Loucy (cell line): Measurements from ENCODE around the gene THADA.
"Not testable (repeated sequence)": the region's sequence is repeated elsewhere in the genome, so short reads cannot be mapped to it uniquely, and the experiment has no call there.

Experiments
- H2AFZ ChIP-seq: fragments of 200-600 bp; sonication (generic); 2 replicates; pipeline ENCODE4 v1.6.0; 2016; ENCODE audit warnings: antibody characterized with exemption, mild to moderate bottlenecking, low read length, moderate library complexity
- H3F3A ChIP-seq: fragments of 200-600 bp; 2 replicates; pipeline ENCODE4 v1.6.0; 2016; ENCODE audit warnings: antibody characterized with exemption, low read depth, mild to moderate bottlenecking
- H3K27me3 ChIP-seq: fragments of 200-600 bp; sonication (generic); 2 replicates; pipeline ENCODE4 v1.6.1; 2014; ENCODE audit warnings: low read length, mild to moderate bottlenecking; ENCODE audit not compliant: insufficient read depth, poor library complexity, severe bottlenecking
- H3K36me3 ChIP-seq: fragments of 200-600 bp; sonication (generic); 2 replicates; pipeline ENCODE4 v1.6.1; 2016; ENCODE audit warnings: low read length; ENCODE audit not compliant: insufficient read depth
- H3K4me1 ChIP-seq: fragments of 200-600 bp; sonication (generic); 2 replicates; pipeline ENCODE4 v1.5.1; 2014; ENCODE audit warnings: low read length, mild to moderate bottlenecking; ENCODE audit not compliant: insufficient read depth, poor library complexity, severe bottlenecking
- H3K4me2 ChIP-seq: fragments of 200-600 bp; sonication (generic); 2 replicates; pipeline ENCODE4 v1.6.0; 2014; ENCODE audit warnings: antibody characterized with exemption, low read length, low read depth, mild to moderate bottlenecking; ENCODE audit not compliant: poor library complexity, severe bottlenecking
- H3K4me3 ChIP-seq: fragments of 200-600 bp; sonication (generic); 2 replicates; pipeline ENCODE4 v1.5.1; 2014; ENCODE audit warnings: low read length, mild to moderate bottlenecking, mixed read lengths; ENCODE audit not compliant: poor library complexity, severe bottlenecking
- H3K79me2 ChIP-seq: fragments of 200-600 bp; sonication (generic); 2 replicates; pipeline ENCODE4 v1.6.1; 2014; ENCODE audit warnings: low read length; ENCODE audit not compliant: insufficient read depth
- H3K9ac ChIP-seq: fragments of 200-600 bp; sonication (generic); 2 replicates; pipeline ENCODE4 v1.6.0; 2014; ENCODE audit warnings: mild to moderate bottlenecking, low read depth, low read length, moderate library complexity; ENCODE audit not compliant: poor library complexity, severe bottlenecking
- H3K9me2 ChIP-seq: fragments of 200-600 bp; sonication (generic); replicated peaks from 2 replicates; pipeline ENCODE4 v1.6.1; 2016; ENCODE audit warnings: low read depth, low read length, mixed read lengths
- H3K9me3 ChIP-seq: fragments of 200-600 bp; sonication (generic); 2 replicates; pipeline ENCODE4 v1.6.1; 2014; ENCODE audit warnings: mild to moderate bottlenecking, antibody characterized with exemption, low read length, low read depth; ENCODE audit not compliant: insufficient read depth
- H4K20me1 ChIP-seq: fragments of 200-600 bp; sonication (generic); 2 replicates; pipeline ENCODE4 v1.6.0; 2014; ENCODE audit warnings: antibody characterized with exemption, low read length, mild to moderate bottlenecking; ENCODE audit not compliant: insufficient read depth, poor library complexity, severe bottlenecking
- CTCF ChIP-seq: fragments of 200-600 bp; sonication (generic); conservative IDR thresholded peaks from 2 replicates; pipeline ENCODE4 v1.5.1; 2014; ENCODE audit warnings: mild to moderate bottlenecking, antibody characterized with exemption, low read length
- EZH2phosphoT487 ChIP-seq: fragments of 200-600 bp; IDR thresholded peaks from 2 replicates; pipeline ENCODE4 v1.6.1; 2018; ENCODE audit warnings: antibody characterized with exemption, mild to moderate bottlenecking, moderate library complexity, borderline replicate concordance

The THADA gene

GRCh38 chr2:43397411-43397810, 198.4 kb downstream of the THADA start:
- H3K4me1 ChIP-seq, result no peaks in the 10 kb centered on the region
- no peaks in the 10 kb centered on the region for H3K27me3 ChIP-seq

GRCh38 chr2:43396344-43396743, 199.5 kb downstream of the THADA start:
- H3K9me2 ChIP-seq, H3K9ac ChIP-seq, H3K9me3 ChIP-seq, H3K79me2 ChIP-seq, H3K27me3 ChIP-seq, H3K4me1 ChIP-seq, H4K20me1 ChIP-seq, H3K4me3 ChIP-seq, H2AFZ ChIP-seq, H3K4me2 ChIP-seq, H3F3A ChIP-seq: not testable (repeated sequence)
- H3K36me3 ChIP-seq, result peaks cover 13% of the 10 kb centered on the region; the same call in 1 of the 2 replicates

More at GRCh38 chr2:43397411-43397810, 198.4 kb downstream of the THADA start:
- H3F3A ChIP-seq, result no peaks in the 10 kb centered on the region
- no peaks in the 10 kb centered on the region for H3K9me3 ChIP-seq
- peaks cover 13% of the 10 kb centered on the region; the same call in 1 of the 2 replicates for H3K36me3 ChIP-seq
- H3K79me2 ChIP-seq, result no peaks in the 10 kb centered on the region
- no peak overlapping the region for H2AFZ ChIP-seq
- H3K4me2 ChIP-seq, result no peak overlapping the region
- TF ChIP-seq CTCF (no peak), EZH2phosphoT487 (no peak)
- H3K9me2 ChIP-seq, result no peaks in the 10 kb centered on the region
- H4K20me1 ChIP-seq, result no peaks in the 10 kb centered on the region
- H3K4me3 ChIP-seq, result no peak overlapping the region
- no peak overlapping the region for H3K9ac ChIP-seq

GRCh38 chr2:43393918-43394317, 201.9 kb downstream of the THADA start:
- no peak overlapping the region for H3K9ac ChIP-seq
- H2AFZ ChIP-seq, result no peak overlapping the region
- no peaks in the 10 kb centered on the region for H3K9me3 ChIP-seq
- no peak overlapping the region for H3K4me2 ChIP-seq
- H3K4me1 ChIP-seq, result no peaks in the 10 kb centered on the region
- peaks cover 13% of the 10 kb centered on the region; the same call in 1 of the 2 replicates for H3K36me3 ChIP-seq
- no peaks in the 10 kb centered on the region for H4K20me1 ChIP-seq
- TF ChIP-seq EZH2phosphoT487 (no peak), CTCF (no peak)
- H3F3A ChIP-seq, result no peaks in the 10 kb centered on the region
- H3K79me2 ChIP-seq, result no peaks in the 10 kb centered on the region
- no peak overlapping the region for H3K4me3 ChIP-seq
- H3K27me3 ChIP-seq, result no peaks in the 10 kb centered on the region
- no peaks in the 10 kb centered on the region for H3K9me2 ChIP-seq

DNA sequence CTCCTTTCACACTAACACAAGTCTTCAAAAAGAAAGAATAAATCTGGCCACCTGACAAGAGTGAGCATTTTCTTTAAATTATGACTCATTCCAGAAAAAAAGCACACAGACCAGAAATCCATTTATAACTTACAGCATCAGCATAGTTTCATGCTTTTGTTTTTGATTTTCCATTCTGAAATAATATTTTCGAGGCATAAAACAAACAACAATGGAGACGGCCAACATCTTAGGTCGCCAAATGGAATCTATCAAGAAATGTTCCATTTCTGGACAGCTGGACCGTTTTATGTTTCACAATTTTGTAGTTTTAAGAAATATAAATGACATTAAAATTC, 204.0 kb downstream of the THADA start:
- H2AFZ ChIP-seq, result no peak overlapping the region
- H3K4me2 ChIP-seq, result no peak overlapping the region
- no peaks in the 10 kb centered on the region for H3K9me2 ChIP-seq
- H3K27me3 ChIP-seq, result no peaks in the 10 kb centered on the region
- no peak overlapping the region for H3K4me3 ChIP-seq
- no peaks in the 10 kb centered on the region for H3K9me3 ChIP-seq
- peaks cover 3% of the 10 kb centered on the region; the same call in 1 of the 2 replicates for H3K36me3 ChIP-seq
- no peaks in the 10 kb centered on the region for H3K79me2 ChIP-seq
- H3F3A ChIP-seq, result no peaks in the 10 kb centered on the region
- no peaks in the 10 kb centered on the region for H3K4me1 ChIP-seq
- TF ChIP-seq EZH2phosphoT487 (no peak), CTCF (no peak)
- H3K9ac ChIP-seq, result no peak overlapping the region
- H4K20me1 ChIP-seq, result no peaks in the 10 kb centered on the region
